Cardiac muscle cell (in vitro differentiated cells and primary cell): ENCODE measurements around the gene RBM25. TPM values are rescaled to one million over a fixed set of nuclear protein-coding genes. Genes with fewer than 3 reads are reported as not detected.
A peak's percentile ranks its signal among the peaks of the same experiment; 100 is the strongest.

Source experiments
- DNase-seq, 2 donors: peaks; one replicate each; pipeline versions ENCODE4 v3.0.0 to v3.0.0-alpha.2; 2010 to 2017; ENCODE audit warnings: low read depth in 1 of 2, low spot score in 1 of 2
- H3K27ac ChIP-seq: fragments of 200-600 bp; sonication (generic); 2 replicates; pipeline ENCODE4 v1.5.1; 2016
- H3K27me3 ChIP-seq: fragments of 200-600 bp; sonication (generic); 2 replicates; pipeline ENCODE4 v1.6.0; 2016; ENCODE audit warnings: control low read depth
- H3K36me3 ChIP-seq: fragments of 200-600 bp; sonication (generic); 2 replicates; pipeline ENCODE4 v1.5.1; 2016; ENCODE audit warnings: control low read depth
- H3K4me1 ChIP-seq: fragments of 200-600 bp; sonication (generic); 2 replicates; pipeline ENCODE4 v1.8.1; 2017; ENCODE audit warnings: low read depth, mild to moderate bottlenecking, mixed run types
- H3K4me3 ChIP-seq: fragments of 200-600 bp; sonication (generic); 2 replicates; pipeline ENCODE4 v1.5.1; 2016; ENCODE audit warnings: mild to moderate bottlenecking
- H3K9me3 ChIP-seq: fragments of 200-600 bp; sonication (generic); 2 replicates; pipeline ENCODE4 v1.5.1; 2017; ENCODE audit warnings: low read depth, mild to moderate bottlenecking, control low read depth
- CTCF ChIP-seq: IDR thresholded peaks from 2 replicates; pipeline ENCODE4 v1.5.1; 2012; ENCODE audit warnings: low read depth, mild to moderate bottlenecking, low read length
- polyA plus RNA-seq: library from polyadenylated mRNA; unstranded; fragments of >200 nt; fragmentation: Nextera tagmentation; extraction: Ambion mirVana; gene quantifications from 2 replicates; pipeline ENCODE4 v1.2.1, GENCODE V29; 2016
- total RNA-seq: library from RNA; depleted of rRNA; stranded (reverse); fragments of >200 nt; gene quantifications from 2 replicates; pipeline ENCODE4 v1.2.3, GENCODE V29; 2016

RBM25 gene
- total and polyA plus RNA-seq, 2 experiments from 2014 or later, result 65.6 to 66.8 TPM

GRCh38 chr14:73047808-73048207, 10.5 kb upstream of the RBM25 start:
- Histone ChIP-seq H3K9me3 (no peaks in the 10 kb centered on the region), H3K27ac (no peak overlapping the region), H3K4me3 (no peak overlapping the region), H3K27me3 (no peaks in the 10 kb centered on the region), H3K36me3 (no peaks in the 10 kb centered on the region), H3K4me1 (no peaks in the 10 kb centered on the region)
- no peak for DNase-seq
- TF ChIP-seq CTCF, result no peak

- TF ChIP-seq CTCF, result no peak
- H3K27ac ChIP-seq, result no peak overlapping the region
- H3K36me3 ChIP-seq, result no peaks in the 10 kb centered on the region
- H3K9me3 ChIP-seq, result no peaks in the 10 kb centered on the region
- no peak overlapping the region for H3K4me3 ChIP-seq
- H3K4me1 ChIP-seq, result no peaks in the 10 kb centered on the region
- no peaks in the 10 kb centered on the region for H3K27me3 ChIP-seq
- no peak for DNase-seq
Observed at GRCh38 chr14:73049428-73049827, 8.9 kb upstream of the RBM25 start.

- Histone ChIP-seq H3K9me3 (no peaks in the 10 kb centered on the region), H3K4me1 (peaks cover 5% of the 10 kb centered on the region), H3K36me3 (no peaks in the 10 kb centered on the region), H3K4me3 (no peak overlapping the region), H3K27me3 (no peaks in the 10 kb centered on the region), H3K27ac (no peak overlapping the region)
- no peak for TF ChIP-seq CTCF
- no peak for DNase-seq
Observed at GRCh38 chr14:73055251-73055650, 3.1 kb upstream of the RBM25 start.

GRCh38 chr14:73057944-73058223, 450 bp upstream of the RBM25 start:
- H3K36me3 ChIP-seq, result no peaks in the 10 kb centered on the region
- no peaks in the 10 kb centered on the region for H3K9me3 ChIP-seq
- no peak for TF ChIP-seq CTCF

GRCh38 chr14:73058922-73059673, 764 bp downstream of the RBM25 start:
- Histone ChIP-seq H3K27me3 (no peaks in the 10 kb centered on the region), H3K27ac (peak overlapping the region; percentile 98), H3K36me3 (no peaks in the 10 kb centered on the region), H3K4me1 (peaks cover 5% of the 10 kb centered on the region), H3K4me3 (peak overlapping the region; percentile 81), H3K9me3 (no peaks in the 10 kb centered on the region)
- TF ChIP-seq CTCF, result no peak
- peak; percentile 44 to 53 for DNase-seq

More at GRCh38 chr14:73057944-73058223, 450 bp upstream of the RBM25 start:
- no peaks in the 10 kb centered on the region for H3K27me3 ChIP-seq
- H3K4me3 ChIP-seq, result peak overlapping the region; percentile 81
- DNase-seq, result no peak
- H3K27ac ChIP-seq, result peak overlapping the region; percentile 98
- peaks cover 5% of the 10 kb centered on the region for H3K4me1 ChIP-seq
